HuH-7.5 (cell line): ENCODE data around the gene POLE4.

Source experiments
- DNase-seq: peaks from one replicate; pipeline ENCODE4 v3.0.0; 2011; ENCODE audit warnings: low spot score

Gene POLE4

GRCh38 chr2:75002007-75002406 lies 43.6 kb downstream of the POLE4 start:
- no peak for DNase-seq

DNA sequence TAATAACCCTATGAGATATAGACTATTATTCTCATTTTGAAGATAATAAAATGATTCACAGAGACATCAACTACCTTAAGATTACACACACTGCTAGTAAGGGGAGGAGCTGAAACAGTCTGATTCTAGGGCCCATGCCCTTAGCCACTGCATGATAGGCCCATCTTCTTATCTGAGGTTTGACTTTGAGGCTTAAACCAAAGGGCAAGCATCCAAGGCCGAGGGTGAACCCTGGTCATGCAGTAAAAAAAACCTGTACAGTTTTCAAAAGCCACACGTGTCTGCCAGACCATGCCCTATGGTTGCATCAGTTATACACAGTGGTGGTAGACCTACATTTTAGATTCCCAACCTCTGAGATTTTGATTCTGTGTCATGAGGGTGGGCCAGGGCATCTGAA lies 44.8 kb downstream of the POLE4 start:
- DNase-seq, result no peak

DNA sequence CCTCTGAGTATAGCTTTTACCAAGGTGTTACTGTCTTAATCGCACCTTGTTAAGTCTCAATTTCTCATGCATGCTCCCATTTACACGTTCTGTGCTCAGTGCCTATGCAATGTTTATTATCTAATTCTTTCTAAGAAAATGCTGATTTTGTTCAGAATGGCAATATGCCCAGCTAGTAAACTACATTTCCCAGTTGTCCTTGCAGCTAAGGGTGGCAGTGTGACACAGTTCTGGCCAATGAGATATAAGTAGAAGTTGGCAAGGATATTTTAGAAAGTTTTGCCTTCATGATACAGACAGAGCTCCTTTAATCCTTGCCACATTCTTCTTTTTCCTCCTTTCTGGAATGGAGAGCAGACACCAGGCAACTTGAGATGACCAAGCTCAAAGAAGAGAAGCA lies 45.3 kb downstream of the POLE4 start:
- no peak for DNase-seq

- no peak for DNase-seq
Measured at GRCh38 chr2:75006041-75006440, 47.6 kb downstream of the POLE4 start.

- no peak for DNase-seq
Measured at GRCh38 chr2:75007061-75007460, 48.6 kb downstream of the POLE4 start.

DNA sequence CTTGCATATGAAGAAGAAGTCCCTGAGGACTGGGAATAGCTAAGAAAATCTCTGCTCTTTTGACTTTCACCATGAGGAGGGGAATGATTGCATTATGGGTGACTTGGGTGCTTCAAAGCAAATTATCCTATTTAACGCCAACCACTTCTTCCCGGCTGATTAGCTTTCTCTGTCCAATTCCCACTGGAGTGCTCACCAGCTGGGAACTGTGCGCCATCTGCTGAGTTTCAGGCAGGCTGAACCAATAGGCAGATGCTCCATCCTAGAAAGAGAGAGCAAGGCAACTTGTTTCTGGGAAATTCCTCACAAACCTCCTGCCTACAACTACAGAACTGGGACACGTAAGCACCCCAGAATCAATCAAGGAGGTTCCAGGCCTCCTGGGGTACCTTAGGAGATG lies 49.4 kb downstream of the POLE4 start:
- no peak for DNase-seq

DNA sequence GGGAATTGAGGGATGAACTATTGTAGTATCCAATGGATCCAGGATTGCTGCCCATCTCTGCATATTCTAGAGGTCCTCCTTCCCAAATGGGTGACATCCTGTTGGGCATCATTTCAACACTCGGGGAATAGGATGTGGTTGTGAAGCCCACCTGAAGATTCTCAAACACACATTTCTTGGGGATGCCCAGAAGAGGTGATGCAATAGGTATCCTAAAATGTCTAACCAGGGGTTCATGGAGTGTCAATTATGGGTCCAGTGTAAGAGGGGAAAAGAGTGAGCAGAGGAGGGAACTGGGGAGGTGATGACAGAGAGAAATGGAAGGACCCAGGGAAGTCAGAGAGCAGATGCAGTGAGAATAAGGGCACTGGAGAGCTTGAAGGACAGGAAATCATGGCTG lies 52.1 kb downstream of the POLE4 start:
- DNase-seq, result no peak

DNA sequence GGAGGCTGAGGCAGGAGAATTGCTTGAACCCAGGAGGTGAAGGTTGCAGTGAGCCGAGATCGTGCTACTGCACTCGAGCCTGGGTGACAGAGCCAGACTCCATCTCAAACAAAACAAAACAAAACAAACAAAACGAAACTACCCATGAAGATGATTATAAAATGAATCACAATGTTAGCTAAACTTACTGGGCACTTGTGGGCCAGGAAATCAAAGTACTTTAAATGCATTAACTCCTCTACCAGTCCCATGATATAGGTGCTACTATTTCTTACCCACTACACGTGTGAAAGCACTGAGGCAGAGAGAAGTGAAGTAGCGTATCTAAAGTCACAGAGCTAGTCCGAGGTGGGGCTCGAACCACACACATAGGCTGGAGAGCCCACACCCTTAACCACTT lies 53.6 kb downstream of the POLE4 start:
- DNase-seq, result no peak

DNA sequence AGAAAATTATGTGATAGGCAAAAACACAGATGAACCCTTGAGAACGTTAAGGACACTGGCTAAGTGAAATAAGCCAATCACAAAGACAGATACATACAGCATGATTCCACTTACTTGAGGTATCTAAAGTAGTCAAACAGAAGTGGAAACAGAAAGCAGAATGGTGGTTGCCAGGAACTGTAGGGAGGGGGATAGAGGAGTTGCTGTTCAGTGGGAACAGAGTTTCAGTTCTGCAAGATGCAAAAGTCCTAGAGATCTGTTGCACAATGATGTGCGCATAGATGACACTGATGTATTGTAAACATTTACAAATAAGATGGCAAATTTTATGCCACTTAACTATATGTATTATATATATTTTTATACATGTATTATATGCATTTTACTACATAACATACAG lies 59.7 kb downstream of the POLE4 start:
- DNase-seq, result no peak
